Transverse colon (tissue), 4 donors: ENCODE measurements around the gene VSIG2.

Experiments used
- POLR2AphosphoS5 ChIP-seq, 3 donors: sonication (generic); formaldehyde crosslinking; IDR thresholded peaks; one replicate each; pipeline ENCODE4 v1.6.1; 2016; ENCODE audit warnings: antibody characterized with exemption in 3 of 3
- TF ChIP-seq, protein P1 (sequence below), 5 experiments: fragments of 200-600 bp in 3 of 5; fragments of 450-650 bp in 2 of 5; sonication (generic) in 3 of 5; IDR thresholded peaks; 1 replicate in 2 of 5; 2 replicates in 3 of 5; pipeline ENCODE4 v1.5.1; 2016 to 2017; ENCODE audit warnings: antibody characterized with exemption in 5 of 5, inconsistent platforms in 3 of 5, mild to moderate bottlenecking in 2 of 5, moderate library complexity in 1 of 5

DNA sequence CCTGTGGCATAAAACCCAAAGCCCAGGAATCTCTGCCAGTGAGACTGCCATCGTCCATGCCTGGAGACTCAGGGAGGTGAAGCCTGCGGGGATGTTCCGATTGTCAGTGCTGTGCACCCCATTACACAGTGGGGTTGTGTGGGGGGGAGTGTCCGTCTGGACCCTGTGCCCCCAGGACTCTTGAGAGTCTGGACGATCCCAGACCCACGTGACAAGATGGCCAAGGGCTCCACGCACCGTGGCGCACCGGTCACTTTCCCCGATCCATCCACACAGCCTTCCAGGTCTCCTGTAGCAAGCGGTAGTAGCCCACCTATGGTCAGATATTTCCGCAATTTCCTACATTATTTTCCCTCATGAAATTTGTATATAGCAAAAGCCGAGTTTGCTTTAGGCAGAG, 33.3 kb downstream of the VSIG2 start:
- no peak for TF ChIP-seq POLR2AphosphoS5 (IDR thresholded peaks at IDR 0.05)
- TF ChIP-seq, protein P1, sequence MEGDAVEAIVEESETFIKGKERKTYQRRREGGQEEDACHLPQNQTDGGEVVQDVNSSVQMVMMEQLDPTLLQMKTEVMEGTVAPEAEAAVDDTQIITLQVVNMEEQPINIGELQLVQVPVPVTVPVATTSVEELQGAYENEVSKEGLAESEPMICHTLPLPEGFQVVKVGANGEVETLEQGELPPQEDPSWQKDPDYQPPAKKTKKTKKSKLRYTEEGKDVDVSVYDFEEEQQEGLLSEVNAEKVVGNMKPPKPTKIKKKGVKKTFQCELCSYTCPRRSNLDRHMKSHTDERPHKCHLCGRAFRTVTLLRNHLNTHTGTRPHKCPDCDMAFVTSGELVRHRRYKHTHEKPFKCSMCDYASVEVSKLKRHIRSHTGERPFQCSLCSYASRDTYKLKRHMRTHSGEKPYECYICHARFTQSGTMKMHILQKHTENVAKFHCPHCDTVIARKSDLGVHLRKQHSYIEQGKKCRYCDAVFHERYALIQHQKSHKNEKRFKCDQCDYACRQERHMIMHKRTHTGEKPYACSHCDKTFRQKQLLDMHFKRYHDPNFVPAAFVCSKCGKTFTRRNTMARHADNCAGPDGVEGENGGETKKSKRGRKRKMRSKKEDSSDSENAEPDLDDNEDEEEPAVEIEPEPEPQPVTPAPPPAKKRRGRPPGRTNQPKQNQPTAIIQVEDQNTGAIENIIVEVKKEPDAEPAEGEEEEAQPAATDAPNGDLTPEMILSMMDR (IDR thresholded peaks at IDR 0.05) = no peak
